HEK293 (cell line): Measurements from ENCODE around the gene ITPR2.

Experiments used
- CTCF ChIA-PET: fragments of 350-600 bp; formaldehyde crosslinking; extraction: SDS; loops from one replicate; lab custom pipeline; 2021; ENCODE audit warnings: antibody characterized with exemption; lab: Yijun Ruan, JAX
- POLR2A ChIA-PET: fragments of 300-600 bp; formaldehyde crosslinking; extraction: SDS; loops from one replicate; lab custom pipeline; 2020; ENCODE audit warnings: antibody characterized with exemption, inconsistent platforms; lab: Yijun Ruan, JAX
- H3K27ac ChIP-seq: fragments of 200-500 bp; sonication (Bioruptor generic); 2 replicates; pipeline ENCODE4 v1.5.1; 2014; ENCODE audit warnings: low read depth, low read length, control low read depth, inconsistent platforms; ENCODE audit errors: extremely low read depth
- H3K36me3 ChIP-seq, 2 experiments: fragments of 200-500 bp in 1 of 2; sonication (Bioruptor generic) in 1 of 2; 1 replicate in 1 of 2; 2 replicates in 1 of 2; pipeline ENCODE4 v1.5.1; 2014 to 2017; ENCODE audit warnings: inconsistent platforms in 2 of 2, low read length in 2 of 2; ENCODE audit not compliant: control insufficient read depth in 2 of 2, insufficient read depth in 1 of 2
- H3K4me1 ChIP-seq: fragments of 200-500 bp; sonication (Bioruptor generic); 2 replicates; pipeline ENCODE4 v1.5.1; 2014; ENCODE audit warnings: mild to moderate bottlenecking, low read length, inconsistent platforms; ENCODE audit not compliant: control insufficient read depth, insufficient read depth
- H3K4me3 ChIP-seq: 2 replicates; pipeline ENCODE4 v1.5.1; 2011; ENCODE audit warnings: low read depth, mild to moderate bottlenecking, control low read depth, low read length, moderate library complexity
- H3K9me3 ChIP-seq: fragments of 200-500 bp; sonication (Bioruptor generic); 2 replicates; pipeline ENCODE4 v1.5.1; 2014; ENCODE audit warnings: low read depth, low read length, inconsistent platforms; ENCODE audit not compliant: control insufficient read depth, insufficient read depth
- GLIS2 ChIP-seq: fragments of 450-650 bp; formaldehyde crosslinking; IDR thresholded peaks from 2 replicates; pipeline ENCODE4 v1.5.1; 2016; ENCODE audit warnings: missing biosample characterization, missing genetic modification characterization
- KLF16 ChIP-seq: fragments of 450-650 bp; formaldehyde crosslinking; IDR thresholded peaks from 2 replicates; pipeline ENCODE4 v1.5.1; 2017; ENCODE audit warnings: missing biosample characterization, missing genetic modification characterization
- MZF1 ChIP-seq: fragments of 450-650 bp; formaldehyde crosslinking; IDR thresholded peaks from 2 replicates; pipeline ENCODE4 v1.5.1; 2017; ENCODE audit warnings: missing biosample characterization, missing genetic modification characterization, borderline replicate concordance
- SALL2 ChIP-seq: fragments of 450-650 bp; formaldehyde crosslinking; IDR thresholded peaks from 2 replicates; pipeline ENCODE4 v1.5.0; 2017; ENCODE audit warnings: missing biosample characterization, mild to moderate bottlenecking, missing genetic modification characterization, borderline replicate concordance
- SCRT2 ChIP-seq: fragments of 450-650 bp; formaldehyde crosslinking; IDR thresholded peaks from 2 replicates; pipeline ENCODE4 v1.5.1; 2016; ENCODE audit warnings: missing biosample characterization, missing genetic modification characterization
- TCF7L2 ChIP-seq: IDR thresholded peaks from 2 replicates; pipeline ENCODE4 v1.6.1; 2011; ENCODE audit warnings: low read depth, mild to moderate bottlenecking, inconsistent platforms, low read length, moderate library complexity, borderline replicate concordance
- YY1 ChIP-seq: fragments of 450-650 bp; formaldehyde crosslinking; IDR thresholded peaks from 2 replicates; pipeline ENCODE4 v1.5.1; 2018; ENCODE audit warnings: missing biosample characterization, missing genetic modification characterization
- ZNF324 ChIP-seq: fragments of 450-650 bp; formaldehyde crosslinking; IDR thresholded peaks from 2 replicates; pipeline ENCODE4 v1.5.1; 2016; ENCODE audit warnings: missing biosample characterization, missing genetic modification characterization
- ZNF529 ChIP-seq: fragments of 450-650 bp; formaldehyde crosslinking; IDR thresholded peaks from 2 replicates; pipeline ENCODE4 v1.5.1; 2017; ENCODE audit warnings: missing genetic modification characterization, missing biosample characterization; ENCODE audit not compliant: insufficient replicate concordance
- ZNF549 ChIP-seq: fragments of 450-650 bp; IDR thresholded peaks from 2 replicates; pipeline ENCODE4 v1.5.1; 2018; ENCODE audit warnings: missing biosample characterization, missing genetic modification characterization, mild to moderate bottlenecking, inconsistent platforms, moderate library complexity
- ZNF626 ChIP-seq: fragments of 450-650 bp; sonication (Bioruptor Pico); formaldehyde crosslinking; IDR thresholded peaks from 2 replicates; pipeline ENCODE4 v1.5.1; 2018; ENCODE audit warnings: missing biosample characterization, missing genetic modification characterization, inconsistent platforms
- ZNF776 ChIP-seq: fragments of 450-650 bp; formaldehyde crosslinking; IDR thresholded peaks from 2 replicates; pipeline ENCODE4 v1.5.0; 2017; ENCODE audit warnings: missing biosample characterization, missing genetic modification characterization, borderline replicate concordance
- ZXDB ChIP-seq: fragments of 450-650 bp; formaldehyde crosslinking; IDR thresholded peaks from 2 replicates; pipeline ENCODE4 v1.5.1; 2016; ENCODE audit warnings: missing biosample characterization, missing genetic modification characterization
- TF ChIP-seq, protein P1 (sequence below): fragments of 450-650 bp; formaldehyde crosslinking; IDR thresholded peaks from 2 replicates; pipeline ENCODE4 v1.5.1; 2016; ENCODE audit warnings: missing biosample characterization, missing genetic modification characterization, borderline replicate concordance
- TF ChIP-seq, protein P2 (sequence below): sonication (generic); formaldehyde crosslinking; IDR thresholded peaks from 2 replicates; pipeline ENCODE4 v1.8.1; 2022; ENCODE audit warnings: mild to moderate bottlenecking, moderate library complexity, missing genetic modification reagents
- TF ChIP-seq, protein P3 (sequence below): IDR thresholded peaks from 2 replicates; pipeline ENCODE4 v1.6.1; 2011; ENCODE audit warnings: mild to moderate bottlenecking, low read depth, low read length, borderline replicate concordance
- TF ChIP-seq, protein P4 (sequence below): fragments of 450-650 bp; formaldehyde crosslinking; IDR thresholded peaks from 2 replicates; pipeline ENCODE4 v1.5.1; 2017; ENCODE audit warnings: missing biosample characterization, missing genetic modification characterization

The ITPR2 gene

DNA sequence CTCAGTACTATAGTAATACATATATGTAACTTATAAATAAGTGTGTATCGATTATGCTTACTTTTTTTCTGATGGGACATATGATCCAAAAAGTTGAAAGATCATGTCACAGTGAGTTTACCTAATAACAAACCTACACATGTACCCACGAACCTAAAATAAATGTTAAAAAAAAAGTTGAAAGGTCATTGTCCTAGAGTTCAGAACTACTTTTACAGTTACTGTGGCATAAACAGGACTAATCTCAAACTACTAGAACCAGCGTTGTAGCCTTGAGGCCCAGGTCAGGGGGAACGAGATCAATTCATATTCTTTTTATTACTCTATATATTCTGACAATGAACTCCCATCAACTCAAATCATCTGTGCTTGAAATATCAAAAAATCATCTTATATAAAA lies 81.8 kb downstream of the ITPR2 start (continued):
- TF ChIP-seq, protein P1, sequence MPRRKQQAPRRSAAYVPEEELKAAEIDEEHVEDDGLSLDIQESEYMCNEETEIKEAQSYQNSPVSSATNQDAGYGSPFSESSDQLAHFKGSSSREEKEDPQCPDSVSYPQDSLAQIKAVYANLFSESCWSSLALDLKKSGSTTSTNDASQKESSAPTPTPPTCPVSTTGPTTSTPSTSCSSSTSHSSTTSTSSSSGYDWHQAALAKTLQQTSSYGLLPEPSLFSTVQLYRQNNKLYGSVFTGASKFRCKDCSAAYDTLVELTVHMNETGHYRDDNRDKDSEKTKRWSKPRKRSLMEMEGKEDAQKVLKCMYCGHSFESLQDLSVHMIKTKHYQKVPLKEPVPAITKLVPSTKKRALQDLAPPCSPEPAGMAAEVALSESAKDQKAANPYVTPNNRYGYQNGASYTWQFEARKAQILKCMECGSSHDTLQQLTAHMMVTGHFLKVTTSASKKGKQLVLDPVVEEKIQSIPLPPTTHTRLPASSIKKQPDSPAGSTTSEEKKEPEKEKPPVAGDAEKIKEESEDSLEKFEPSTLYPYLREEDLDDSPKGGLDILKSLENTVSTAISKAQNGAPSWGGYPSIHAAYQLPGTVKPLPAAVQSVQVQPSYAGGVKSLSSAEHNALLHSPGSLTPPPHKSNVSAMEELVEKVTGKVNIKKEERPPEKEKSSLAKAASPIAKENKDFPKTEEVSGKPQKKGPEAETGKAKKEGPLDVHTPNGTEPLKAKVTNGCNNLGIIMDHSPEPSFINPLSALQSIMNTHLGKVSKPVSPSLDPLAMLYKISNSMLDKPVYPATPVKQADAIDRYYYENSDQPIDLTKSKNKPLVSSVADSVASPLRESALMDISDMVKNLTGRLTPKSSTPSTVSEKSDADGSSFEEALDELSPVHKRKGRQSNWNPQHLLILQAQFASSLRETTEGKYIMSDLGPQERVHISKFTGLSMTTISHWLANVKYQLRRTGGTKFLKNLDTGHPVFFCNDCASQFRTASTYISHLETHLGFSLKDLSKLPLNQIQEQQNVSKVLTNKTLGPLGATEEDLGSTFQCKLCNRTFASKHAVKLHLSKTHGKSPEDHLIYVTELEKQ (tag by site-specific recombination), result no peak
- TF ChIP-seq TCF7L2 (no peak), ZXDB (tag by site-specific recombination) (no peak), MZF1 (tag by site-specific recombination) (no peak), ZNF549 (tag by site-specific recombination) (no peak), ZNF529 (tag by site-specific recombination) (no peak), ZNF324 (tag by site-specific recombination) (no peak), ZNF776 (no peak), SALL2 (tag by site-specific recombination) (no peak), ZNF626 (tag by site-specific recombination) (no peak)
- TF ChIP-seq, protein P2, sequence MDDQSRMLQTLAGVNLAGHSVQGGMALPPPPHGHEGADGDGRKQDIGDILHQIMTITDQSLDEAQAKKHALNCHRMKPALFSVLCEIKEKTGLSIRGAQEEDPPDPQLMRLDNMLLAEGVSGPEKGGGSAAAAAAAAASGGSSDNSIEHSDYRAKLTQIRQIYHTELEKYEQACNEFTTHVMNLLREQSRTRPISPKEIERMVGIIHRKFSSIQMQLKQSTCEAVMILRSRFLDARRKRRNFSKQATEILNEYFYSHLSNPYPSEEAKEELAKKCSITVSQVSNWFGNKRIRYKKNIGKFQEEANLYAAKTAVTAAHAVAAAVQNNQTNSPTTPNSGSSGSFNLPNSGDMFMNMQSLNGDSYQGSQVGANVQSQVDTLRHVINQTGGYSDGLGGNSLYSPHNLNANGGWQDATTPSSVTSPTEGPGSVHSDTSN (CRISPR knock-in tag), result no peak
- TF ChIP-seq, protein P3, sequence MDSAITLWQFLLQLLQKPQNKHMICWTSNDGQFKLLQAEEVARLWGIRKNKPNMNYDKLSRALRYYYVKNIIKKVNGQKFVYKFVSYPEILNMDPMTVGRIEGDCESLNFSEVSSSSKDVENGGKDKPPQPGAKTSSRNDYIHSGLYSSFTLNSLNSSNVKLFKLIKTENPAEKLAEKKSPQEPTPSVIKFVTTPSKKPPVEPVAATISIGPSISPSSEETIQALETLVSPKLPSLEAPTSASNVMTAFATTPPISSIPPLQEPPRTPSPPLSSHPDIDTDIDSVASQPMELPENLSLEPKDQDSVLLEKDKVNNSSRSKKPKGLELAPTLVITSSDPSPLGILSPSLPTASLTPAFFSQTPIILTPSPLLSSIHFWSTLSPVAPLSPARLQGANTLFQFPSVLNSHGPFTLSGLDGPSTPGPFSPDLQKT, result no peak

DNA sequence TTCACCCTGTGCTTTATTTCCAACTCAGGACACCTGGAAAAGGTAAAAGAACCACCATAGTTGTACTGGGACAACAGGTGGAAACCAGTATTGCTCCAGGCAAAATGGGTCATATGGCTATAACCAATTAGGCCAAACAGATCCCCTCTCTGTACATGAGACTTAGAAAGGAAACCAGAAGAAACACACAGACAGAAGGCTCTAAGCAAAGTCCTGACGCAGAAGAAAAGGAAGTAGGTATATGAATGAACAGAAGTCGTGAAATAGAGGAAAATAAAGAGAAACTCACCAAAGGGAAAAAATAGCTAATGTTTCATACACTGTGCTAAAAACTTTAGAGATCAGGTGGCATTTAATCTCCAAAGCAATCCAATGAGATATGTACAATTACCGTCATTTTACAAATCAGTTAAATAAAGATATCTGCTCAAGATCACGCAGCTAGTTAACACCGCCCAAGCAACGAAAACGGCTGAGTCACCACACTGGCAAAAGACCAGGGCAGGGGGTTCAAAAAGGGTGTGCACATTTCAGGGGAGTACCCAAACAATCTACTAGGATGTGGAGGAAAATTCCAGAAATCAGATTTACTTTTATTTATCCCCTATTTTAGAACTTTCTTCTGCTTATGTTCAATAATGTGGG lies 82.3 kb downstream of the ITPR2 start:
- no peaks in the 10 kb centered on the region for H3K36me3 ChIP-seq
- no peak for TF ChIP-seq GLIS2 (tag by site-specific recombination)
- TF ChIP-seq SCRT2, result peak; percentile 35
- TF ChIP-seq KLF16, result no peak
- TF ChIP-seq, protein P4, sequence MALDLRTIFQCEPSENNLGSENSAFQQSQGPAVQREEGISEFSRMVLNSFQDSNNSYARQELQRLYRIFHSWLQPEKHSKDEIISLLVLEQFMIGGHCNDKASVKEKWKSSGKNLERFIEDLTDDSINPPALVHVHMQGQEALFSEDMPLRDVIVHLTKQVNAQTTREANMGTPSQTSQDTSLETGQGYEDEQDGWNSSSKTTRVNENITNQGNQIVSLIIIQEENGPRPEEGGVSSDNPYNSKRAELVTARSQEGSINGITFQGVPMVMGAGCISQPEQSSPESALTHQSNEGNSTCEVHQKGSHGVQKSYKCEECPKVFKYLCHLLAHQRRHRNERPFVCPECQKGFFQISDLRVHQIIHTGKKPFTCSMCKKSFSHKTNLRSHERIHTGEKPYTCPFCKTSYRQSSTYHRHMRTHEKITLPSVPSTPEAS (tag by site-specific recombination), result no peak
- TF ChIP-seq YY1 (tag by site-specific recombination), result no peak
- H3K9me3 ChIP-seq, result no peaks in the 10 kb centered on the region
- no peak overlapping the region for H3K27ac ChIP-seq
- H3K4me3 ChIP-seq, result no peak overlapping the region
- CTCF ChIA-PET, result interaction anchor here (0.6 kb wide), 1 partner anchor 133 kb away, joined by 3 read pairs; no protein-coding TSS in a partner anchor
- POLR2A ChIA-PET, result no interaction called here
- H3K4me1 ChIP-seq, result peaks cover 8% of the 10 kb centered on the region; the same call in 1 of the 2 replicates
